Natural killer cell (primary cell): ENCODE measurements around the gene AK2. TPM values are rescaled to one million over a fixed set of nuclear protein-coding genes. Genes with fewer than 3 reads are reported as not detected.
A peak's percentile ranks its signal among the peaks of the same experiment; 100 is the strongest.

ENCODE experiments used
- ATAC-seq, 3 donors: fragments of 150-1000 bp in 2 of 3; fragments of 200-7000 bp in 1 of 3; cut with Tn5 transposase; 1 replicate in 1 of 3; 2 replicates in 2 of 3; pipeline ENCODE4 v1.10.0; 2021; ENCODE audit warnings: mild to moderate bottlenecking in 2 of 3, moderate library complexity in 2 of 3
- DNase-seq, 2 donors: peaks; one replicate each; pipeline versions ENCODE4 v3.0.0 to v3.0.0-alpha.2; 2013 to 2021; ENCODE audit warnings: mixed read lengths in 1 of 2
- H3K27ac ChIP-seq: one replicate; pipeline ENCODE4 v1.5.1; 2013; ENCODE audit warnings: mild to moderate bottlenecking, low read length
- H3K27me3 ChIP-seq: one replicate; pipeline ENCODE4 v1.6.1; 2013; ENCODE audit warnings: low read length; ENCODE audit not compliant: control insufficient read depth, insufficient read depth
- H3K36me3 ChIP-seq: one replicate; pipeline ENCODE4 v1.6.1; 2013; ENCODE audit warnings: low read length; ENCODE audit not compliant: control insufficient read depth, insufficient read depth
- H3K4me1 ChIP-seq: one replicate; pipeline ENCODE4 v1.6.1; 2013; ENCODE audit warnings: low read length; ENCODE audit not compliant: control insufficient read depth, insufficient read depth
- H3K4me3 ChIP-seq: one replicate; pipeline ENCODE4 v1.5.1; 2013; ENCODE audit warnings: low read length
- H3K9me3 ChIP-seq: one replicate; pipeline ENCODE4 v1.6.1; 2013; ENCODE audit warnings: low read length; ENCODE audit not compliant: control insufficient read depth, insufficient read depth
- H3K27ac Mint-ChIP-seq, 2 donors: one replicate each; pipeline ENCODE4 v1.8.0; 2022; ENCODE audit warnings: mild to moderate bottlenecking in 2 of 2, mixed read lengths in 2 of 2, moderate library complexity in 1 of 2
- H3K27me3 Mint-ChIP-seq, 2 donors: one replicate each; pipeline ENCODE4 v1.8.0; 2022; ENCODE audit warnings: low read depth in 2 of 2, mixed read lengths in 2 of 2
- H3K36me3 Mint-ChIP-seq: one replicate; pipeline ENCODE4 v1.8.0; 2022; ENCODE audit warnings: mixed read lengths
- H3K4me1 Mint-ChIP-seq, 2 donors: one replicate each; pipeline ENCODE4 v1.8.0; 2022; ENCODE audit warnings: mixed read lengths in 2 of 2
- H3K4me3 Mint-ChIP-seq: one replicate; pipeline ENCODE4 v1.8.0; 2022; ENCODE audit warnings: mild to moderate bottlenecking, moderate library complexity, mixed read lengths
- H3K9me3 Mint-ChIP-seq, 2 donors: one replicate each; pipeline ENCODE4 v1.8.0; 2022; ENCODE audit warnings: mixed read lengths in 2 of 2
- CTCF ChIP-seq: fragments of 200-600 bp; IDR thresholded peaks from one replicate; pipeline ENCODE4 v1.8.0; 2022; ENCODE audit warnings: antibody characterized with exemption
- WGBS: methylation state at CpG from one replicate; pipeline ENCODE4 v1.1.7; 2013; ENCODE audit warnings: missing lambda C conversion rate; ENCODE audit not compliant: insufficient coverage; 5-methylcytosine and 5-hydroxymethylcytosine counted together
- intact Hi-C: fragments of 100-400 bp; cut with micrococcal nuclease; formaldehyde crosslinking; loops from one replicate; pipeline ENCODE4 v1.14.2; 2022
- total RNA-seq, 4 donors: library from RNA; stranded (reverse); fragments of 120-200 nt in 1 of 4; gene quantifications; one replicate each; pipeline versions ENCODE4 v1.2.3 to v1.2.4, GENCODE V29; 2013 to 2022

Gene AK2
- total RNA-seq, 3 donors from 2014 or later (not counting 1 experiment from before 2014, with no cell fraction given): 64.8 to 94.0 (median 67.1) TPM

- intact Hi-C loops: no loop called here
- no peaks in the 10 kb centered on the region for H3K36me3 ChIP-seq
- peaks cover 20 to 23% of the 10 kb centered on the region in 2 donors for H3K4me1 Mint-ChIP-seq
- H3K27me3 Mint-ChIP-seq: peaks cover 15 to 19% of the 10 kb centered on the region in 2 donors
- no peak overlapping the region for H3K4me3 Mint-ChIP-seq
- H3K27ac Mint-ChIP-seq: no peak overlapping the region
- ATAC-seq (no peak), DNase-seq (no peak)
- no peak for TF ChIP-seq CTCF
- H3K9me3 ChIP-seq: no peaks in the 10 kb centered on the region
- no peaks in the 10 kb centered on the region for H3K36me3 Mint-ChIP-seq
- H3K27ac ChIP-seq: no peak overlapping the region
- no peaks in the 10 kb centered on the region for H3K9me3 Mint-ChIP-seq
- H3K27me3 ChIP-seq: peaks cover 12% of the 10 kb centered on the region
- WGBS: 96% methylated on average over 2 of the region's 2 CpGs
- no peak overlapping the region for H3K4me3 ChIP-seq
- H3K4me1 ChIP-seq: peaks cover 16% of the 10 kb centered on the region
Measured at GRCh38 chr1:32966900-32967299, 69.8 kb downstream of the AK2 start.

- no peaks in the 10 kb centered on the region for H3K36me3 Mint-ChIP-seq
- WGBS: 88% methylated on average over 5 of the region's 5 CpGs
Measured at GRCh38 chr1:32965251-32965747, 71.4 kb downstream of the AK2 start.

GRCh38 chr1:32964461-32965250, 72.0 kb downstream of the AK2 start, which contains the start of gene RNF19B:
TSS of gene RNF19B (minus strand) at chr1:32964809. CDS start at chr1:32964685, 124 bp downstream.
- Mint-ChIP-seq H3K36me3 (no peaks in the 10 kb centered on the region), H3K4me1 (peaks cover 36 to 40% of the 10 kb centered on the region in 2 donors), H3K9me3 (no peaks in the 10 kb centered on the region), H3K27ac (peak within 1 kb of the TSS; percentile 90 to 91), H3K27me3 (peaks cover 0 to 10% of the 10 kb centered on the region in 2 donors), H3K4me3 (peak within 1 kb of the TSS; percentile 92)
- peak within 1 kb of the TSS; percentile 67 for H3K4me3 ChIP-seq
- peaks cover 18% of the 10 kb centered on the region for H3K4me1 ChIP-seq
- 1% methylated on average over 82 of the region's 83 CpGs for WGBS
- TF ChIP-seq CTCF: no peak
- H3K9me3 ChIP-seq: no peaks in the 10 kb centered on the region
- no peaks in the 10 kb centered on the region for H3K36me3 ChIP-seq
- peak within 1 kb of the TSS; percentile 80 for H3K27ac ChIP-seq
- ATAC-seq: peak; percentile 90 to 98 (median 92)
- H3K27me3 ChIP-seq: no peaks in the 10 kb centered on the region
- intact Hi-C loops: loop anchor here (1.0 kb wide), 1 partner anchor 17 kb away; no protein-coding TSS in a partner anchor
- peak; percentile 90 to 96 for DNase-seq

More at GRCh38 chr1:32965251-32965747, 71.4 kb downstream of the AK2 start:
- Histone ChIP-seq H3K4me1 (peaks cover 18% of the 10 kb centered on the region), H3K9me3 (no peaks in the 10 kb centered on the region), H3K36me3 (no peaks in the 10 kb centered on the region), H3K27ac (peak overlapping the region; percentile 80), H3K27me3 (no peaks in the 10 kb centered on the region), H3K4me3 (peak overlapping the region; percentile 30)
- TF ChIP-seq CTCF: no peak
- Mint-ChIP-seq H3K4me3 (peak overlapping the region; percentile 92), H3K4me1 (peaks cover 33 to 37% of the 10 kb centered on the region in 2 donors), H3K27me3 (peaks cover 0 to 11% of the 10 kb centered on the region in 2 donors), H3K9me3 (no peaks in the 10 kb centered on the region), H3K27ac (peak overlapping the region; percentile 90 to 91)
- ATAC-seq: no peak
- intact Hi-C loops: no loop called here
- no peak for DNase-seq
